ENCODE data around the gene NPSR1.
"Not testable (repeated sequence)": the region's sequence is repeated elsewhere in the genome, so short reads cannot be mapped to it uniquely, and the experiment has no call there.

Gene NPSR1

GRCh38 chr7:34838329-34838728 lies 180.3 kb downstream of the NPSR1 start:
- DNase-seq = no peak

GRCh38 chr7:34839645-34840044 lies 181.6 kb downstream of the NPSR1 start:
- no peak for DNase-seq

GRCh38 chr7:34840176-34840785 lies 182.3 kb downstream of the NPSR1 start:
- no peak for DNase-seq

- no peak for DNase-seq
These were observed 183.3 kb downstream of the NPSR1 start for GRCh38 chr7:34841326-34841725.

- no peak for DNase-seq
These were observed 184.8 kb downstream of the NPSR1 start for GRCh38 chr7:34842782-34843181.

GRCh38 chr7:34844406-34844805 lies 186.4 kb downstream of the NPSR1 start:
- DNase-seq = no peak

- no peak for DNase-seq
These were observed 187.1 kb downstream of the NPSR1 start for GRCh38 chr7:34844936-34845665.

- no peak for DNase-seq
These were observed 187.8 kb downstream of the NPSR1 start for GRCh38 chr7:34845666-34846361.

- DNase-seq = no peak
These were observed 189.0 kb downstream of the NPSR1 start for GRCh38 chr7:34846976-34847375.

- DNase-seq = no peak
These were observed 190.7 kb downstream of the NPSR1 start for GRCh38 chr7:34848670-34849069.

GRCh38 chr7:34849163-34849960 lies 191.3 kb downstream of the NPSR1 start:
- no peak for DNase-seq

GRCh38 chr7:34849986-34850385 lies 192.0 kb downstream of the NPSR1 start:
- DNase-seq = no peak

- no peak for DNase-seq
These were observed 192.7 kb downstream of the NPSR1 start for GRCh38 chr7:34850681-34851080.

GRCh38 chr7:34851431-34851830 lies 193.4 kb downstream of the NPSR1 start:
- no peak for DNase-seq

- DNase-seq = not testable (repeated sequence)
These were observed 200.4 kb downstream of the NPSR1 start for GRCh38 chr7:34858444-34858843.

GRCh38 chr7:34859281-34859680 lies 201.3 kb downstream of the NPSR1 start:
- DNase-seq = not testable (repeated sequence)

- DNase-seq = not testable (repeated sequence)
These were observed 208.2 kb downstream of the NPSR1 start for GRCh38 chr7:34866222-34866621.

GRCh38 chr7:34867341-34867740 lies 209.3 kb downstream of the NPSR1 start:
- DNase-seq = not testable (repeated sequence)

GRCh38 chr7:34868602-34869001 lies 210.6 kb downstream of the NPSR1 start:
- DNase-seq = not testable (repeated sequence)

GRCh38 chr7:34869057-34869456 lies 211.0 kb downstream of the NPSR1 start:
- DNase-seq = no peak

GRCh38 chr7:34870041-34870440 lies 212.0 kb downstream of the NPSR1 start:
- not testable (repeated sequence) for DNase-seq

GRCh38 chr7:34874329-34874728 lies 216.3 kb downstream of the NPSR1 start:
- DNase-seq = not testable (repeated sequence)

GRCh38 chr7:34875481-34875880 lies 217.5 kb downstream of the NPSR1 start:
- no peak for DNase-seq
